ENCODE measurements around the gene KCNH4.

DNA sequence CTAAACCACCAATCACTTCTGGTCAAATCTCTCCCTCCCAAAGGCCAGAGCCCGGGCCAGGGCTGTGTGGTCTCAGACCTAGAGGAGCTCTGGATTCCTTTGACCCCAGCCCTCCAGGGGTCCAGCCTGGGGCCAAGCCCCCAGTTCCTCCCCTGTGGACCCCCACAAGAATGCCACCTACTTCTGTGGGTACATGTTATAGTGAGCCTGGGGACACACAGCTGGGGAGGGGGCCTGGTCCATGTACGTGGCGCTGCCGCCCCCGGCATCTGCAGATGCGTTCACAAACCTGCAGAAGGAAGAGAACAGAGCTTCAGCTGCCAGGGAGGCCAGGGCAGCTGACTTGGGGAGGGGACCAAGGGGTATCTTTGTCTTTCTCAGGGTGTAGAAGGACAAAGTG is 21.2 kb upstream of the KCNH4 start:
- TF ChIP-seq YY1 (IDR thresholded peaks at IDR 0.05; ENCODE audit: insufficient read depth, insufficient read length) (no peak), ZNF274 (IDR thresholded peaks at IDR 0.05; ENCODE audit: low read depth, low read length) (no peak), SUZ12 (IDR thresholded peaks at IDR 0.05; ENCODE audit: extremely low read depth, insufficient read depth, insufficient read length) (no peak)

Data from NT2/D1 (cell line).